ENCODE data around the gene ARID5B.

ARID5B gene

GRCh38 chr10:62005687-62006086, 104.2 kb downstream of the ARID5B start:
- H2AFZ ChIP-seq (ENCODE audit: low read length), result no peak overlapping the region
- H3K9me2 ChIP-seq (replicated peaks; ENCODE audit: low read depth, low read length), result no peaks in the 10 kb centered on the region
- no peaks in the 10 kb centered on the region for H3F3A ChIP-seq (ENCODE audit: low read depth)
- peaks cover 29% of the 10 kb centered on the region for H3K4me1 ChIP-seq (ENCODE audit: insufficient read depth, low read length, poor library complexity, severe bottlenecking)
- H3K36me3 ChIP-seq (ENCODE audit: insufficient read depth, low read length), result peaks cover 97% of the 10 kb centered on the region
- no peak overlapping the region for H3K4me2 ChIP-seq (ENCODE audit: low read depth, low read length, poor library complexity, severe bottlenecking)
- H3K27me3 ChIP-seq (ENCODE audit: insufficient read depth, low read length, poor library complexity, severe bottlenecking), result no peaks in the 10 kb centered on the region
- peaks cover 28% of the 10 kb centered on the region for H4K20me1 ChIP-seq (ENCODE audit: insufficient read depth, low read length, poor library complexity, severe bottlenecking)
- no peaks in the 10 kb centered on the region for H3K9me3 ChIP-seq (ENCODE audit: insufficient read depth, low read depth, low read length)
- no peak overlapping the region for H3K9ac ChIP-seq (ENCODE audit: low read depth, low read length, poor library complexity, severe bottlenecking)
- H3K4me3 ChIP-seq (ENCODE audit: low read length, poor library complexity, severe bottlenecking), result no peak overlapping the region
- H3K79me2 ChIP-seq (ENCODE audit: insufficient read depth, low read length), result peaks cover 98% of the 10 kb centered on the region
- TF ChIP-seq CTCF (conservative IDR thresholded peaks at IDR 0.05; ENCODE audit: low read length) (no peak), EZH2phosphoT487 (IDR thresholded peaks at IDR 0.05; ENCODE audit: borderline replicate concordance) (no peak)

GRCh38 chr10:62007145-62007544, 105.6 kb downstream of the ARID5B start:
- no peak overlapping the region for H3K4me2 ChIP-seq (ENCODE audit: low read depth, low read length, poor library complexity, severe bottlenecking)
- H4K20me1 ChIP-seq (ENCODE audit: insufficient read depth, low read length, poor library complexity, severe bottlenecking), result peaks cover 31% of the 10 kb centered on the region
- peaks cover 88% of the 10 kb centered on the region for H3K36me3 ChIP-seq (ENCODE audit: insufficient read depth, low read length)
- H3K79me2 ChIP-seq (ENCODE audit: insufficient read depth, low read length), result peaks cover 93% of the 10 kb centered on the region
- no peaks in the 10 kb centered on the region for H3F3A ChIP-seq (ENCODE audit: low read depth)
- no peaks in the 10 kb centered on the region for H3K9me3 ChIP-seq (ENCODE audit: insufficient read depth, low read depth, low read length)
- H3K27me3 ChIP-seq (ENCODE audit: insufficient read depth, low read length, poor library complexity, severe bottlenecking), result no peaks in the 10 kb centered on the region
- no peaks in the 10 kb centered on the region for H3K9me2 ChIP-seq (replicated peaks; ENCODE audit: low read depth, low read length)
- TF ChIP-seq EZH2phosphoT487 (IDR thresholded peaks at IDR 0.05; ENCODE audit: borderline replicate concordance), result no peak
- TF ChIP-seq CTCF (conservative IDR thresholded peaks at IDR 0.05; ENCODE audit: low read length), result no peak
- no peak overlapping the region for H3K9ac ChIP-seq (ENCODE audit: low read depth, low read length, poor library complexity, severe bottlenecking)
- no peak overlapping the region for H2AFZ ChIP-seq (ENCODE audit: low read length)
- H3K4me1 ChIP-seq (ENCODE audit: insufficient read depth, low read length, poor library complexity, severe bottlenecking), result peaks cover 41% of the 10 kb centered on the region
- no peak overlapping the region for H3K4me3 ChIP-seq (ENCODE audit: low read length, poor library complexity, severe bottlenecking)

GRCh38 chr10:62008196-62008595, 106.7 kb downstream of the ARID5B start:
- no peak overlapping the region for H3K9ac ChIP-seq (ENCODE audit: low read depth, low read length, poor library complexity, severe bottlenecking)
- H3K9me3 ChIP-seq (ENCODE audit: insufficient read depth, low read depth, low read length), result no peaks in the 10 kb centered on the region
- no peaks in the 10 kb centered on the region for H3K9me2 ChIP-seq (replicated peaks; ENCODE audit: low read depth, low read length)
- TF ChIP-seq EZH2phosphoT487 (IDR thresholded peaks at IDR 0.05; ENCODE audit: borderline replicate concordance), result no peak
- no peak for TF ChIP-seq CTCF (conservative IDR thresholded peaks at IDR 0.05; ENCODE audit: low read length)
- peaks cover 26% of the 10 kb centered on the region for H4K20me1 ChIP-seq (ENCODE audit: insufficient read depth, low read length, poor library complexity, severe bottlenecking)
- no peak overlapping the region for H2AFZ ChIP-seq (ENCODE audit: low read length)
- H3K36me3 ChIP-seq (ENCODE audit: insufficient read depth, low read length), result peaks cover 86% of the 10 kb centered on the region
- H3K4me1 ChIP-seq (ENCODE audit: insufficient read depth, low read length, poor library complexity, severe bottlenecking), result peaks cover 41% of the 10 kb centered on the region
- no peak overlapping the region for H3K4me2 ChIP-seq (ENCODE audit: low read depth, low read length, poor library complexity, severe bottlenecking)
- peaks cover 86% of the 10 kb centered on the region for H3K79me2 ChIP-seq (ENCODE audit: insufficient read depth, low read length)
- H3F3A ChIP-seq (ENCODE audit: low read depth), result no peaks in the 10 kb centered on the region
- H3K4me3 ChIP-seq (ENCODE audit: low read length, poor library complexity, severe bottlenecking), result no peak overlapping the region
- H3K27me3 ChIP-seq (ENCODE audit: insufficient read depth, low read length, poor library complexity, severe bottlenecking), result no peaks in the 10 kb centered on the region
